NT2/D1 (cell line): ENCODE data around the gene NDUFA7.

ENCODE experiments used
- YY1 ChIP-seq: IDR thresholded peaks from 2 replicates; pipeline ENCODE4 v1.6.1; 2011; ENCODE audit not compliant: insufficient read length, insufficient read depth
- ZNF274 ChIP-seq: IDR thresholded peaks from 2 replicates; pipeline ENCODE4 v1.6.1; 2011; ENCODE audit warnings: mild to moderate bottlenecking, low read depth, low read length

- TF ChIP-seq ZNF274, result no peak
- TF ChIP-seq YY1, result no peak
These were observed 12.0 kb upstream of the NDUFA7 start for GRCh38 chr19:8332976-8333766.
